Lower leg skin (tissue), 4 donors: ENCODE results near the gene HSDL1. TPM values are rescaled to one million over a fixed set of nuclear protein-coding genes. Genes with fewer than 3 reads are reported as not detected.
A peak's percentile ranks its signal among the peaks of the same experiment; 100 is the strongest.
"Not testable (repeated sequence)": the region's sequence is repeated elsewhere in the genome, so short reads cannot be mapped to it uniquely, and the experiment has no call there.

Experiments
- DNase-seq, 2 donors: peaks; one replicate each; pipeline ENCODE4 v3.0.0-alpha.2; 2019; ENCODE audit warnings: low spot score in 2 of 2
- H3K4me3 ChIP-seq: fragments of 200-600 bp; sonication (generic); 2 replicates; pipeline ENCODE4 v1.5.1; 2017; ENCODE audit warnings: mild to moderate bottlenecking, low read depth; ENCODE audit not compliant: poor library complexity, severe bottlenecking
- POLR2A ChIP-seq, 2 donors: fragments of 450-650 bp; IDR thresholded peaks; one replicate each; pipeline ENCODE4 v1.6.1; 2016 to 2017; ENCODE audit warnings: antibody characterized with exemption in 2 of 2, mild to moderate bottlenecking in 1 of 2, moderate library complexity in 1 of 2
- WGBS, 2 donors: methylation state at CpG; one replicate each; pipeline ENCODE4 v1.1.5; 2018; 5-methylcytosine and 5-hydroxymethylcytosine counted together
- intact Hi-C: fragments of 100-400 bp; cut with DNase I; formaldehyde crosslinking; loops from one replicate; pipeline ENCODE4 v1.15.0; 2023; ENCODE audit warnings: low total_unique reads
- total RNA-seq, 4 donors: library from RNA; depleted of rRNA; stranded (reverse); fragments of >200 nt; gene quantifications; one replicate each; pipeline ENCODE4 v1.1.0, GENCODE V29; 2016
- TF ChIP-seq, protein P1 (sequence below), 3 donors: fragments of 450-650 bp; IDR thresholded peaks; one replicate each; pipeline ENCODE4 v1.5.1; 2016; ENCODE audit warnings: antibody characterized with exemption in 3 of 3, mild to moderate bottlenecking in 3 of 3, moderate library complexity in 2 of 3

HSDL1 gene
- total RNA-seq, 4 donors from 2014 or later: 8.0 to 14.2 (median 12.0) TPM

DNA sequence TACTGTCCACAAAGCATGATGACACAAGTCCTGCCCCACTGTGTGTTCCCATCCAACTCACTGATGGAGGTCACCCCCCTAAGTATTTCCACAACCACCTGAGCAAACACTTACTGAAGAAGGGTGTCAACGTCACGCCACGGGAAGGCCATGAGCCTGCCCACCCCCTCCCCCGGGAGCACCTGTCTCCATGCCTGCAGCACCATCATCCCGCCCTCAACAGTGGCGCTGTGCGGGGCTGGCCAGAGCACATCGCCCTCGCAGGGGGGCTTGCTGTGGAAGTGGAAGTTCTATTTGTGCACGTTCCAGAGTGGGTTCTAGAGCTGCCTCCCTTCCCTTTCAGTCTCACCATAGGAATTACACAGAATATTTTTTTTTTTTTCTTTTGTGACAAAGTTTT lies 24.0 kb downstream of the HSDL1 start:
- 90% methylated on average over 10 of the region's 10 CpGs for WGBS, 2 donors
- TF ChIP-seq, protein P1, sequence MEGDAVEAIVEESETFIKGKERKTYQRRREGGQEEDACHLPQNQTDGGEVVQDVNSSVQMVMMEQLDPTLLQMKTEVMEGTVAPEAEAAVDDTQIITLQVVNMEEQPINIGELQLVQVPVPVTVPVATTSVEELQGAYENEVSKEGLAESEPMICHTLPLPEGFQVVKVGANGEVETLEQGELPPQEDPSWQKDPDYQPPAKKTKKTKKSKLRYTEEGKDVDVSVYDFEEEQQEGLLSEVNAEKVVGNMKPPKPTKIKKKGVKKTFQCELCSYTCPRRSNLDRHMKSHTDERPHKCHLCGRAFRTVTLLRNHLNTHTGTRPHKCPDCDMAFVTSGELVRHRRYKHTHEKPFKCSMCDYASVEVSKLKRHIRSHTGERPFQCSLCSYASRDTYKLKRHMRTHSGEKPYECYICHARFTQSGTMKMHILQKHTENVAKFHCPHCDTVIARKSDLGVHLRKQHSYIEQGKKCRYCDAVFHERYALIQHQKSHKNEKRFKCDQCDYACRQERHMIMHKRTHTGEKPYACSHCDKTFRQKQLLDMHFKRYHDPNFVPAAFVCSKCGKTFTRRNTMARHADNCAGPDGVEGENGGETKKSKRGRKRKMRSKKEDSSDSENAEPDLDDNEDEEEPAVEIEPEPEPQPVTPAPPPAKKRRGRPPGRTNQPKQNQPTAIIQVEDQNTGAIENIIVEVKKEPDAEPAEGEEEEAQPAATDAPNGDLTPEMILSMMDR (IDR thresholded peaks at IDR 0.05): no peak
- no peak for TF ChIP-seq POLR2A (IDR thresholded peaks at IDR 0.05)
- DNase-seq: no peak
- H3K4me3 ChIP-seq: no peak overlapping the region
- intact Hi-C loops: no loop called here

DNA sequence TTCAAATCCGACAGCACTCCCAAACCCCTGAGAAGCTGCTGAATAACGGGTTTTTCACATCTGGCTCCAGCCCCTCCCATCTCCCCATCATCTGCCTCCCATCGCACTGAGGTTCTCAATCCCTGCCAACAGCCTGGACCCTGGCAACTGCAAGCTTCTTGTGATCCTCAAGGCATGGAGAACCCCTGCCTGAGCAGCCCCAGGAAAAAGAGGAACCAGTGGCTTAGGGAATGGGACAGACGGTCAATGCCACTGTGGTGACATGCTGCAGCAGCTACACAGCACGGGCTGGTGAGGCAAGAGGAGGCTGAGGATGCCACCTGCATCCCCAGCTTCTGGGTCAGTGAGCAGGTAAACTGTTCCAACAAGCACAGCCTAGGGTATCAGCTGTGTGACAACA lies 25.0 kb downstream of the HSDL1 start:
- DNase-seq: no peak
- TF ChIP-seq, protein P1 (IDR thresholded peaks at IDR 0.05): no peak
- TF ChIP-seq POLR2A (IDR thresholded peaks at IDR 0.05): no peak
- 53 to 66% methylated on average over 5 of the region's 5 CpGs for WGBS, 2 donors
- no peak overlapping the region for H3K4me3 ChIP-seq
- intact Hi-C loops: no loop called here

DNA sequence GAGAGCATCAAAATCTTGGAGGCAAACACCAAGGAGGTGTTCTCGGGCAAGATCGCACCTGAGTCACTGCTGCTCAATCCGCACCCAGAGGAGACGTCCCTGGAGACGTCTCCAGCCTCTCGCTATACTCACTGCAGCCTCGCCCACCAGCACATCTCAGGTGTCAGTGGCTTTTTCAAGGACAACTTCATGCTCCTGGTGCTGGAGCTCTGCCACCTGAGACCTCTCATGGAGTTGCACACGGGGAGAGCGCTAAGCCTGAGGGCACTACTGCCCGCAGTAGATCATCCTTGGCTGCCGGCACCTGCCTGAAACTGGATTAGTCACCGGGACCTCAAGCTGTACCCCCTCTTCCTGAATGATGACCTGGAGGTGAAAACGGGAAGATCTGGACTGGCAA lies 25.6 kb downstream of the HSDL1 start:
- intact Hi-C loops: no loop called here
- no peak for DNase-seq
- TF ChIP-seq POLR2A (IDR thresholded peaks at IDR 0.05): no peak
- TF ChIP-seq, protein P1 (IDR thresholded peaks at IDR 0.05): no peak
- H3K4me3 ChIP-seq: no peak overlapping the region
- 51 to 52% methylated on average over 13 of the region's 13 CpGs for WGBS, 2 donors

DNA sequence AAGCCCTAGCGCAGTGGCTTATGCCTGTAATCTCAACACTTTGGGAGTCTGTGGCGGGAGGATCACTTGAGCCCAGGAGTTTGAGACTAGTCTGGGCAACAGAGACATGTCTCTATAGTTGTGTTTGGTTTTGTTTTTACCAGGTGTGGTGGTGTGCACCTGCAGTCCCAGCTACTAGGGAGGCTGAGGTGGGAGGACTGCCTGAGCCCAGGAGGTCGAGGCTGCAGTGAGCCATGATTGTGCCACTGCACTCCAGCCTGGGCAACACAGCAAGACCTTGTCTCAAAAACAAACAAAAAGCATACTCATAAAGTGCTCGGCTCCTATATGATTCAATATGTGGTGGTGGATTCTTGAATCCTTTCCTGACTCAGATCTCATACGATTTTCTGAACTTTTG lies 26.7 kb downstream of the HSDL1 start:
- H3K4me3 ChIP-seq, DNase-seq, intact Hi-C loops: not testable (repeated sequence)
- 86 to 89% methylated on average over 5 of the region's 5 CpGs for WGBS, 2 donors

DNA sequence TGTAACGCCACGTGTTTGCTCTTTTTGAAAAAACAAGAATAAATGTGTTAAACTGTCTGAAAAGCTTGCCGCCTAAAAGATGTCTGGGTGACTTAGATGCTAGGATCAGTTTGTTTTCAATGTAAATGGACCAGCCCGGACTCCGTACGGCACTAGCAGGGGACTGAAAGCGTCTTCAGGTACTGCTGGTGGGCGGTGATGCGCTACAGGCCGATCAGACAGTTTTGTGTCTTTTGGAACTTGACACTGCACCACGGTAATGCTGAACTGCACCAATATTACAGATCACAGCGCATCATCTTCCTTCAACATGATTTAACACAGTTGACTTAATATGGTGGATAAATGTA lies 27.5 kb downstream of the HSDL1 start:
- peak overlapping the region; percentile 71 for H3K4me3 ChIP-seq
- TF ChIP-seq POLR2A (IDR thresholded peaks at IDR 0.05): no peak
- TF ChIP-seq, protein P1 (IDR thresholded peaks at IDR 0.05): no peak
- WGBS, 2 donors: 8 to 9% methylated on average over 12 of the region's 12 CpGs
- intact Hi-C loops: no loop called here
- DNase-seq: no peak

DNA sequence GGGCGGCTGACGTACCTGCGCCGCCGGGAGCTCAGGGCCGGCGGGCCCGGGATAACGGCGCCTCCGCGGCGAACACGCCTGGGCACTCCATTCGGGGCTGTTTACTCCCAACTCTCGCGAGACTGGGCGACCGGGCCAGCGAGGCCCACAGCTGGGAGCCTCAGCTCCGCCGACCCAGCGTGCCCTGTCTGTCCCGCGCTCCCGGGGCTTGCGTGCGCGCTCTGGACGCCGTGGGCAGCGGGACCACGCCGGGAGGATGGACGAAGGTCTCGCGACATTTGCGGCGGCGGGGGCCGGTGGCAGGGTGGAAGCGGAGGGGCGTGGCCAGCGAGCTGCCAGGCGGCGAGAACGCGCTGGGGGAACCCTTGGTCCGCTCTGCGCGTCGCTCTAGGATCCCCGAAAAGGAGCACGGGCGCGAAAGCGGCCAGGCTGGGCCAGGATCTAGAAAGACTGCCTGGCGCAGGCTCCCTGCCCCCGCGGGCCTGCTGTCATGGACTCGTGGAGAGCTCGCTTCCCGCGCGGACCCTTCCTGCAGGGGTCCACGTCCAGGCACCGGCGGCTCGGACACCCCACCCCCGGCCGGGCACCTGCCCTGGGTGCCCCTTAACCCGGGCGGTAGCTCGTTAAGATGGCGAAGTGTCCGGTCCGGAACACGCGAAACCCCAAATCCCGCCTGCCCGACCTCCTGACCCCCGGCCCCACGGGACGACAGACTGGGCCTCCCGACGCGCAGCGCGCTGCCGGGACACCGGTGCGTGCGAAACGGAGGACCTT lies 28.1 kb downstream of the HSDL1 start, which contains the start of gene MBTPS1:
MBTPS1 (minus strand) TSS at position 223 of the 774 bp plus-strand sequence. CDS start 15,159 bp downstream, outside the sequence.
- TF ChIP-seq POLR2A (IDR thresholded peaks at IDR 0.05): peak in 1 of 2 donors; percentile 32
- TF ChIP-seq, protein P1 (IDR thresholded peaks at IDR 0.05): no peak

More for the DNA sequence above, 28.1 kb downstream of the HSDL1 start, which contains the start of gene MBTPS1:
- H3K4me3 ChIP-seq: peak within 1 kb of the TSS; percentile 71
- DNase-seq: peak; percentile 96 to 100
- WGBS, 2 donors: 0 to 1% methylated on average over 33 to 43 of the region's 94 CpGs
- intact Hi-C loops: no loop called here
